Naive thymus-derived CD8-positive, alpha-beta T cell (primary cell): Measurements from ENCODE around the gene MAEL. TPM values are rescaled to one million over a fixed set of nuclear protein-coding genes. Genes with fewer than 3 reads are reported as not detected.
A peak's percentile ranks its signal among the peaks of the same experiment; 100 is the strongest.

ENCODE experiments used
- ATAC-seq, 2 donors: fragments of 150-1000 bp; cut with Tn5 transposase in 1 of 2; sonication (Bioruptor Pico), chemical (Tn5 transposase) in 1 of 2; 1 replicate in 1 of 2; 2 replicates in 1 of 2; pipeline ENCODE4 v1.10.0; 2021; ENCODE audit warnings: mild to moderate bottlenecking in 2 of 2, moderate library complexity in 2 of 2
- POLR2A ChIA-PET: fragments of 350-600 bp; sonication (Branson Sonifier 250); formaldehyde crosslinking; loops from one replicate; lab custom pipeline; 2021; ENCODE audit warnings: antibody characterized with exemption; lab: Charles Lee
- DNase-seq, 10 donors: peaks; one replicate each; pipeline versions ENCODE4 v3.0.0 to v3.0.0-alpha.2; 2020 to 2022
- H3K27ac Mint-ChIP-seq, 10 donors: one replicate each; pipeline ENCODE4 v1.8.0; 2020 to 2022; ENCODE audit warnings: mild to moderate bottlenecking in 10 of 10, mixed read lengths in 10 of 10, moderate library complexity in 4 of 10, inconsistent platforms in 1 of 10
- H3K27me3 Mint-ChIP-seq, 5 donors: one replicate each; pipeline ENCODE4 v1.8.0; 2021 to 2022; ENCODE audit warnings: mixed read lengths in 5 of 5
- H3K36me3 Mint-ChIP-seq, 3 donors: one replicate each; pipeline ENCODE4 v1.8.0; 2020 to 2022; ENCODE audit warnings: mixed read lengths in 3 of 3, mild to moderate bottlenecking in 2 of 3, inconsistent platforms in 1 of 3
- H3K4me1 Mint-ChIP-seq, 4 donors: one replicate each; pipeline ENCODE4 v1.8.0; 2021 to 2022; ENCODE audit warnings: mixed read lengths in 4 of 4
- H3K4me3 Mint-ChIP-seq, 10 donors: one replicate each; pipeline ENCODE4 v1.8.0; 2020 to 2022; ENCODE audit warnings: mild to moderate bottlenecking in 10 of 10, mixed read lengths in 10 of 10, moderate library complexity in 6 of 10, inconsistent platforms in 1 of 10
- H3K9me3 Mint-ChIP-seq, 9 donors: one replicate each; pipeline ENCODE4 v1.8.0; 2020 to 2022; ENCODE audit warnings: mixed read lengths in 9 of 9, mild to moderate bottlenecking in 3 of 9, inconsistent platforms in 1 of 9, moderate library complexity in 1 of 9
- polyA plus RNA-seq, 3 donors: library from polyadenylated mRNA; unstranded; fragments of 300-500 nt; fragmentation: Illumina TruSeq; gene quantifications; one replicate each; pipeline ENCODE4 v1.2.3, GENCODE V29; 2021
- total RNA-seq, 8 experiments: library from RNA in 2 of 8; stranded (reverse) in 2 of 8; gene quantifications; one replicate each; pipeline ENCODE4 v1.2.3 and lab custom pipeline; 2021 to 2026

MAEL gene
- total and polyA plus RNA-seq, 5 experiments from 2014 or later = not detected

- H3K27ac Mint-ChIP-seq = no peak overlapping the region
- no peaks in the 10 kb centered on the region for H3K36me3 Mint-ChIP-seq
- no peaks in the 10 kb centered on the region for H3K9me3 Mint-ChIP-seq
- POLR2A ChIA-PET = no interaction called here
- ATAC-seq = no peak
- H3K4me1 Mint-ChIP-seq = peaks cover 0 to 5% (median under 1%) of the 10 kb centered on the region in 4 donors
- DNase-seq = no peak
- H3K4me3 Mint-ChIP-seq = no peak overlapping the region
- no peaks in the 10 kb centered on the region for H3K27me3 Mint-ChIP-seq
These were observed 75.5 kb downstream of the MAEL start for GRCh38 chr1:167064621-167065020.

GRCh38 chr1:167065471-167065870 lies 76.4 kb downstream of the MAEL start:
- ATAC-seq (no peak), DNase-seq (no peak)
- POLR2A ChIA-PET = interaction anchor here (2.1 kb wide), 1 partner anchor 157 kb away, joined by 6 read pairs; no protein-coding TSS in a partner anchor
- Mint-ChIP-seq H3K4me1 (peaks cover 0 to 5% (median under 1%) of the 10 kb centered on the region in 4 donors), H3K27ac (no peak overlapping the region), H3K4me3 (no peak overlapping the region), H3K9me3 (no peaks in the 10 kb centered on the region), H3K36me3 (no peaks in the 10 kb centered on the region), H3K27me3 (no peaks in the 10 kb centered on the region)

GRCh38 chr1:167066333-167067122 lies 77.4 kb downstream of the MAEL start:
- POLR2A ChIA-PET = interaction anchor here (0.6 to 2.1 kb wide), 2 partner anchors 156 to 168 kb away, joined by 3 to 6 read pairs; no protein-coding TSS in a partner anchor
- DNase-seq (peak; percentile 62 to 85 (median 79)), ATAC-seq (peak; percentile 89 to 98)
- peak overlapping the region in 5 of 10 donors; percentile 31 to 67 (median 50) for H3K4me3 Mint-ChIP-seq
- H3K27me3 Mint-ChIP-seq = no peaks in the 10 kb centered on the region
- no peak overlapping the region for H3K27ac Mint-ChIP-seq
- no peaks in the 10 kb centered on the region for H3K36me3 Mint-ChIP-seq
- peaks cover 0 to 5% (median under 1%) of the 10 kb centered on the region in 4 donors for H3K4me1 Mint-ChIP-seq
- no peaks in the 10 kb centered on the region for H3K9me3 Mint-ChIP-seq

- H3K9me3 Mint-ChIP-seq = no peaks in the 10 kb centered on the region
- peaks cover 0 to 5% (median under 1%) of the 10 kb centered on the region in 4 donors for H3K4me1 Mint-ChIP-seq
- POLR2A ChIA-PET = interaction anchor here (0.6 kb wide), 1 partner anchor 121 kb away, joined by 6 read pairs; no protein-coding TSS in a partner anchor
- H3K27ac Mint-ChIP-seq = no peak overlapping the region
- no peak for DNase-seq
- no peaks in the 10 kb centered on the region for H3K27me3 Mint-ChIP-seq
- no peak for ATAC-seq
- no peaks in the 10 kb centered on the region for H3K36me3 Mint-ChIP-seq
- H3K4me3 Mint-ChIP-seq = no peak overlapping the region
These were observed 78.8 kb downstream of the MAEL start for GRCh38 chr1:167067904-167068303.

GRCh38 chr1:167068761-167069160 lies 79.7 kb downstream of the MAEL start:
- DNase-seq (no peak), ATAC-seq (no peak)
- no peaks in the 10 kb centered on the region for H3K27me3 Mint-ChIP-seq
- no peak overlapping the region for H3K4me3 Mint-ChIP-seq
- H3K9me3 Mint-ChIP-seq = no peaks in the 10 kb centered on the region
- POLR2A ChIA-PET = interaction anchor here (0.5 kb wide), 1 partner anchor 52 kb away, joined by 4 read pairs; no protein-coding TSS in a partner anchor
- H3K36me3 Mint-ChIP-seq = no peaks in the 10 kb centered on the region
- H3K4me1 Mint-ChIP-seq = peaks cover 0 to 5% (median under 1%) of the 10 kb centered on the region in 4 donors
- peak overlapping the region in 2 of 10 donors; percentile 10 to 40 for H3K27ac Mint-ChIP-seq

- Mint-ChIP-seq H3K9me3 (no peaks in the 10 kb centered on the region), H3K36me3 (no peaks in the 10 kb centered on the region), H3K27ac (peak overlapping the region in 4 of 10 donors; percentile 1 to 14 (median 10)), H3K27me3 (no peaks in the 10 kb centered on the region), H3K4me1 (peaks cover 13 to 18% (median 14%) of the 10 kb centered on the region in 4 donors), H3K4me3 (no peak overlapping the region)
- POLR2A ChIA-PET = no interaction called here
- DNase-seq (no peak), ATAC-seq (no peak)
These were observed 82.2 kb downstream of the MAEL start for GRCh38 chr1:167071286-167071685.

Other genes with a start within 250 kb of the MAEL start
- gene POGK, start 149.8 kb upstream of the MAEL start, total RNA-seq = 10 to 100 TPM; 41.3 to 42.3 TPM
- 10 to 100 TPM; 13.9 to 23.0 (median 15.1) TPM for gene POGK, start 149.8 kb upstream of the MAEL start, polyA plus RNA-seq
- 10 to 100 TPM; 16.6 to 18.1 TPM for gene TADA1, start 113.0 kb upstream of the MAEL start, total RNA-seq
- gene TADA1, start 113.0 kb upstream of the MAEL start, polyA plus RNA-seq = 10 to 100 TPM; 12.8 to 15.1 (median 15.0) TPM
- gene ILDR2, start 13.7 kb upstream of the MAEL start, total RNA-seq = under 1 TPM; 0.21 to 0.22 TPM
- gene ILDR2, start 13.7 kb upstream of the MAEL start, polyA plus RNA-seq = under 1 TPM in 1 of 3 donors, not detected in 2; 0.08 TPM
- 10 to 100 TPM; 13.4 to 14.0 TPM for gene GPA33, start 101.1 kb downstream of the MAEL start, total RNA-seq
- 1 to 10 TPM; 8.0 to 10.0 (median 9.1) TPM for gene GPA33, start 101.1 kb downstream of the MAEL start, polyA plus RNA-seq
- not detected for gene STYXL2, start 104.8 kb downstream of the MAEL start, total RNA-seq
- not detected for gene STYXL2, start 104.8 kb downstream of the MAEL start, polyA plus RNA-seq
- 10 to 100 TPM; 19.7 to 22.9 TPM for gene POU2F1, start 231.6 kb downstream of the MAEL start, total RNA-seq
- 1 to 10 TPM; 5.0 to 9.8 (median 8.1) TPM for gene POU2F1, start 231.6 kb downstream of the MAEL start, polyA plus RNA-seq